Glomerular endothelial cell (primary cell): ENCODE results near the gene OR8G1. TPM values are rescaled to one million over a fixed set of nuclear protein-coding genes. Genes with fewer than 3 reads are reported as not detected.
"Not testable (repeated sequence)": the region's sequence is repeated elsewhere in the genome, so short reads cannot be mapped to it uniquely, and the experiment has no call there.

Source experiments
- DNase-seq: peaks from one replicate; pipeline ENCODE4 v3.0.0-alpha.2; 2011; ENCODE audit warnings: low read depth, low spot score; ENCODE audit errors: extremely low read depth
- total RNA-seq: library from RNA; depleted of rRNA; stranded (reverse); fragments of >200 nt; gene quantifications from 2 replicates; pipeline ENCODE4 v1.2.3, GENCODE V29; 2015

Gene OR8G1
- total RNA-seq, 1 donor from 2014 or later, result not detected

- DNase-seq, result no peak
Measured at GRCh38 chr11:124233376-124233775, 7.5 kb upstream of the OR8G1 start.

GRCh38 chr11:124238512-124238911, 2.4 kb upstream of the OR8G1 start:
- no peak for DNase-seq

GRCh38 chr11:124249869-124250268, 9.0 kb downstream of the OR8G1 start:
- not testable (repeated sequence) for DNase-seq

- DNase-seq, result no peak
Measured at GRCh38 chr11:124256076-124256475, 15.2 kb downstream of the OR8G1 start, which contains the start of gene OR8G5. OR8G5 (plus strand) TSS chr11:124256376; CDS start chr11:124264932, 8,556 bp downstream.

- not testable (repeated sequence) for DNase-seq
Measured at GRCh38 chr11:124265041-124265440, 24.1 kb downstream of the OR8G1 start.

GRCh38 chr11:124270886-124271285, 30.0 kb downstream of the OR8G1 start:
- DNase-seq, result not testable (repeated sequence)

GRCh38 chr11:124274000-124274399, 33.1 kb downstream of the OR8G1 start:
- DNase-seq, result no peak

- peak; percentile 50 for DNase-seq
Measured at GRCh38 chr11:124276081-124276480, 35.2 kb downstream of the OR8G1 start.

GRCh38 chr11:124277207-124277606, 36.3 kb downstream of the OR8G1 start:
- no peak for DNase-seq

GRCh38 chr11:124277804-124278203, 36.9 kb downstream of the OR8G1 start:
- no peak for DNase-seq

GRCh38 chr11:124278261-124278660, 37.4 kb downstream of the OR8G1 start:
- no peak for DNase-seq

GRCh38 chr11:124285610-124286344, 44.9 kb downstream of the OR8G1 start:
- peak; percentile 61 for DNase-seq

GRCh38 chr11:124294687-124295086, 53.8 kb downstream of the OR8G1 start:
- no peak for DNase-seq

- DNase-seq, result no peak
Measured at GRCh38 chr11:124296016-124296415, 55.1 kb downstream of the OR8G1 start.

- no peak for DNase-seq
Measured at GRCh38 chr11:124297921-124298320, 57.0 kb downstream of the OR8G1 start.

- DNase-seq, result no peak
Measured at GRCh38 chr11:124301548-124301947, 60.7 kb downstream of the OR8G1 start.

- DNase-seq, result no peak
Measured at GRCh38 chr11:124302347-124303125, 61.6 kb downstream of the OR8G1 start.

Other genes starting within 250 kb of the OR8G1 start
- not detected in 2 replicates for gene OR10G6, start 245.9 kb upstream of the OR8G1 start, total RNA-seq
- not detected in 2 replicates for gene OR10G4, start 228.1 kb upstream of the OR8G1 start, total RNA-seq
- not detected in 2 replicates for gene OR10G9, start 218.1 kb upstream of the OR8G1 start, total RNA-seq
- gene OR10G8, start 214.3 kb upstream of the OR8G1 start, total RNA-seq, result not detected in 2 replicates
- gene OR10G7, start 199.8 kb upstream of the OR8G1 start, total RNA-seq, result not detected in 2 replicates
- gene VWA5A, start 125.6 kb upstream of the OR8G1 start, total RNA-seq, result 9.1 and 12.9 TPM in 2 replicates
- not detected in 2 replicates for gene OR10D3, start 57.8 kb upstream of the OR8G1 start, total RNA-seq
- gene OR8G5, start 15.3 kb downstream of the OR8G1 start, total RNA-seq, result not detected in 2 replicates
- gene OR8D1, start 72.9 kb downstream of the OR8G1 start, total RNA-seq, result not detected in 2 replicates
- gene OR8D2, start 79.1 kb downstream of the OR8G1 start, total RNA-seq, result not detected in 2 replicates
- gene OR8B2, start 143.4 kb downstream of the OR8G1 start, total RNA-seq, result not detected in 2 replicates
- gene OR8B3, start 157.9 kb downstream of the OR8G1 start, total RNA-seq, result not detected in 2 replicates
- not detected in 2 replicates for gene OR8B4, start 183.8 kb downstream of the OR8G1 start, total RNA-seq
- not detected in 2 replicates for gene OR8B8, start 204.6 kb downstream of the OR8G1 start, total RNA-seq